HG03469 (cell line): ENCODE results near the gene SLC34A2.
"Not testable (repeated sequence)": the region's sequence is repeated elsewhere in the genome, so short reads cannot be mapped to it uniquely, and the experiment has no call there.

ENCODE experiments used
- ATAC-seq: cut with Tn5 transposase; IDR thresholded peaks from one replicate; pipeline ENCODE4 v1.9.1; 2021; ENCODE audit warnings: mild to moderate bottlenecking, moderate library complexity, moderate number of reproducible peaks; ENCODE audit not compliant: unreplicated experiment

SLC34A2 gene

GRCh38 chr4:25654971-25655963, at the start of gene SLC34A2:
SLC34A2 (plus strand) TSS chr4:25655851; CDS start chr4:25662501, 6,650 bp downstream.
- no peak for ATAC-seq

GRCh38 chr4:25608644-25609043, 47.0 kb upstream of the SLC34A2 start:
- no peak for ATAC-seq

GRCh38 chr4:25609976-25610375, 45.7 kb upstream of the SLC34A2 start:
- ATAC-seq: no peak

GRCh38 chr4:25613613-25614012, 42.0 kb upstream of the SLC34A2 start:
- not testable (repeated sequence) for ATAC-seq

GRCh38 chr4:25614807-25615206, 40.8 kb upstream of the SLC34A2 start:
- no peak for ATAC-seq

- ATAC-seq: no peak
Measured at GRCh38 chr4:25621027-25621930, 34.4 kb upstream of the SLC34A2 start.

- no peak for ATAC-seq
Measured at GRCh38 chr4:25624616-25625015, 31.0 kb upstream of the SLC34A2 start.

GRCh38 chr4:25628451-25628850, 27.2 kb upstream of the SLC34A2 start:
- no peak for ATAC-seq

GRCh38 chr4:25632135-25632534, 23.5 kb upstream of the SLC34A2 start:
- no peak for ATAC-seq

- no peak for ATAC-seq
Measured at GRCh38 chr4:25633541-25633940, 22.1 kb upstream of the SLC34A2 start.

GRCh38 chr4:25635501-25635900, 20.1 kb upstream of the SLC34A2 start:
- no peak for ATAC-seq

- no peak for ATAC-seq
Measured at GRCh38 chr4:25637581-25638220, 17.9 kb upstream of the SLC34A2 start.

GRCh38 chr4:25638221-25638601, 17.4 kb upstream of the SLC34A2 start:
- ATAC-seq: no peak

GRCh38 chr4:25638806-25639205, 16.8 kb upstream of the SLC34A2 start:
- no peak for ATAC-seq

GRCh38 chr4:25650311-25650710, 5.3 kb upstream of the SLC34A2 start:
- ATAC-seq: no peak

GRCh38 chr4:25651682-25652081, 4.0 kb upstream of the SLC34A2 start:
- ATAC-seq: no peak

GRCh38 chr4:25654031-25654970, 1.4 kb upstream of the SLC34A2 start:
- no peak for ATAC-seq

- no peak for ATAC-seq
Measured at GRCh38 chr4:25656031-25656430, 380 bp downstream of the SLC34A2 start.

GRCh38 chr4:25658357-25658771, 2.7 kb downstream of the SLC34A2 start:
- ATAC-seq: no peak

- no peak for ATAC-seq
Measured at GRCh38 chr4:25658777-25659176, 3.1 kb downstream of the SLC34A2 start.
